Cardiac fibroblast (primary cell): ENCODE measurements around the gene TMEM187.
"Not testable (repeated sequence)": the region's sequence is repeated elsewhere in the genome, so short reads cannot be mapped to it uniquely, and the experiment has no call there.

Source experiments
- DNase-seq, 2 donors: peaks; one replicate each; pipeline versions ENCODE4 v3.0.0 to v3.0.0-alpha.2; 2010; ENCODE audit warnings: low read depth in 2 of 2
- H3K4me3 ChIP-seq, 2 donors: replicated peaks in 1 of 2; 1 replicate in 1 of 2; 2 replicates in 1 of 2; pipeline ENCODE4 v1.5.1; 2011; ENCODE audit warnings: low read depth in 2 of 2, low read length in 2 of 2, mild to moderate bottlenecking in 2 of 2, moderate library complexity in 1 of 2
- TF ChIP-seq, protein P1 (sequence below): IDR thresholded peaks from one replicate; pipeline ENCODE4 v1.5.1; 2011; ENCODE audit warnings: low read depth, mild to moderate bottlenecking, low read length, inconsistent platforms

The TMEM187 gene

DNA sequence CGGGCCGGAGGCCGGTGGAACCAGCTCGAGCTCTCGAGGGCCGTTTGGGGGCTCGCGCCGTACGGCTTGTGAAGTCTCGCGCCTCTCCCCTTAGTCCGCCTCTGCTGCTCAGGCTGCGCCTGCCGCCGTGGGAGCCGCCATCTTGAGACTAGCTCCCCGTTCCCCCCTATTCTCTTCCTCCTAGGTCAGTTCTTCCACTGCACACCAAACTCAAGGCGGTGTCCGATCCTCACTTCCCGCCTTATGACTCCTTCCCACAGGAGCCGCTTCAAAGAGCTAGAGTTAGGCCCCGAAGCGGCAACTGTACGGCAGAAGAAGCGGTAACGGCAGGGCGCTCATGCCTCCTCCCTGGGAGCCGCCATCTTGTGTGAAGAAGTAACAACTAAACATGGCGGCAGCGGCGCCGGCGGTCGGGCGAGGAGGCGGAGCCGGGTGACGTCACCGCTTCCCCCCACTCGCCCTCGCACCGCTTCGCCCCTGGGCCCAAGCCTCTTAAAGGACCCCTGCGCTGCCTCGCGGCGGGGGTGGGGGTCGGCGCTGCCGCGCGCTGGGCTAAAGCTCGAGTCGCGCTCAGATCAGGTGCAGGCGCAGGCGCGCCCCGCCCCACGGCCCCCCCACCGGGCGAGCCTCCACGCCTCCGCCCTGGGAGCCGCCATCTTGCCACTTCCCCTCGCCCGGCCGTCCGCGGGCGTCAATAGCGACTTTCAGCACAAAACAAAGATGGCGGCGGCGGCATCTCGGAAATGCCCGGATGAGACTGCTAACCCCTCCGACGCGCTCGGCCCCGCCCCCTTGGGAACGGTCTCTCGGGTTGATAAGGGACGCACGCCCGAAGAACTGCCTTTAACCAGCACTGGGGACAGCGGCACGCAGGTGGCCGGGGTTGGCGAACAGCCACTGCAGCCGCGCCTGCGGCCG, 845 bp upstream of the TMEM187 start, which contains the start of gene HCFC1:
HCFC1 (minus strand) TSS at position 369 of the 918 bp plus-strand sequence. CDS start 978 bp downstream, outside the sequence.
- TF ChIP-seq, protein P1, sequence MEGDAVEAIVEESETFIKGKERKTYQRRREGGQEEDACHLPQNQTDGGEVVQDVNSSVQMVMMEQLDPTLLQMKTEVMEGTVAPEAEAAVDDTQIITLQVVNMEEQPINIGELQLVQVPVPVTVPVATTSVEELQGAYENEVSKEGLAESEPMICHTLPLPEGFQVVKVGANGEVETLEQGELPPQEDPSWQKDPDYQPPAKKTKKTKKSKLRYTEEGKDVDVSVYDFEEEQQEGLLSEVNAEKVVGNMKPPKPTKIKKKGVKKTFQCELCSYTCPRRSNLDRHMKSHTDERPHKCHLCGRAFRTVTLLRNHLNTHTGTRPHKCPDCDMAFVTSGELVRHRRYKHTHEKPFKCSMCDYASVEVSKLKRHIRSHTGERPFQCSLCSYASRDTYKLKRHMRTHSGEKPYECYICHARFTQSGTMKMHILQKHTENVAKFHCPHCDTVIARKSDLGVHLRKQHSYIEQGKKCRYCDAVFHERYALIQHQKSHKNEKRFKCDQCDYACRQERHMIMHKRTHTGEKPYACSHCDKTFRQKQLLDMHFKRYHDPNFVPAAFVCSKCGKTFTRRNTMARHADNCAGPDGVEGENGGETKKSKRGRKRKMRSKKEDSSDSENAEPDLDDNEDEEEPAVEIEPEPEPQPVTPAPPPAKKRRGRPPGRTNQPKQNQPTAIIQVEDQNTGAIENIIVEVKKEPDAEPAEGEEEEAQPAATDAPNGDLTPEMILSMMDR, result no peak
- peak; percentile 89 to 93 for DNase-seq
- H3K4me3 ChIP-seq, result peak within 1 kb of the TSS; percentile 80 to 83

- TF ChIP-seq, protein P1, result no peak
- DNase-seq, result no peak
- peak overlapping the region; percentile 44 to 59 for H3K4me3 ChIP-seq
Measured at GRCh38 chrX:153973127-153974002, 811 bp downstream of the TMEM187 start.

GRCh38 chrX:153974003-153974725, 1.6 kb downstream of the TMEM187 start:
- peak overlapping the region in 1 of 2 donors; percentile 59 for H3K4me3 ChIP-seq
- TF ChIP-seq, protein P1, result no peak
- no peak for DNase-seq

DNA sequence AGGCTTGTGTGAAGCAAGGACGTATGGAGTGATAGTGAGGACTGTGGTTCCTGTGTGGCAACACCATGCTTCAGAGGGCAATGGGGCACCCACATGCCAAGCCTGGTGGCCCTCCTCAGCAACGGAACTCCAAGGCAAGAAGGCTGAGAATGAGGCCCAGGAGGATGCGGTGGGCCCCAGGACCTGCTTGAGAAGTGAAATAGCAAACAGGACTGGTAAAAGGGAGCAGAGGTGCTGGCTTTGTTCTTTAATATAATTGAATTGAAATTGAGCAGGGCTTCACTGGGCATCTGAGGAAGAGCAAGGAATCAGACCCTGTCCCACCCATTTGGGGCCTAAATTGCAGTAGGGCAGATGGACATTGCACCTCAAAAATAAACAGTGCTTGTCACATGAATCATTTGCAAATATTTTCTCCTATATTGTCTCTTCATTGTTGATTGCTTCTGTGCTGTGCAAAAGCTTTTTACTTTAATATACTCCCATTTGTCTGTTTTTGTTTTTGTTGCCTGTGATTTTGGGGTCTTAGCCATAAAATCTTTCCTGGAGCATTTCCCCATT, 2.3 kb downstream of the TMEM187 start:
- H3K4me3 ChIP-seq, result no peak overlapping the region
- TF ChIP-seq, protein P1, result no peak
- no peak for DNase-seq

GRCh38 chrX:153980394-153980793, 7.8 kb downstream of the TMEM187 start:
- DNase-seq, H3K4me3 ChIP-seq: not testable (repeated sequence)

GRCh38 chrX:153981231-153981630, 8.7 kb downstream of the TMEM187 start:
- TF ChIP-seq, protein P1, result no peak
- no peak for DNase-seq
- H3K4me3 ChIP-seq, result no peak overlapping the region
